Measurements from ENCODE around the gene TUSC2.

DNA sequence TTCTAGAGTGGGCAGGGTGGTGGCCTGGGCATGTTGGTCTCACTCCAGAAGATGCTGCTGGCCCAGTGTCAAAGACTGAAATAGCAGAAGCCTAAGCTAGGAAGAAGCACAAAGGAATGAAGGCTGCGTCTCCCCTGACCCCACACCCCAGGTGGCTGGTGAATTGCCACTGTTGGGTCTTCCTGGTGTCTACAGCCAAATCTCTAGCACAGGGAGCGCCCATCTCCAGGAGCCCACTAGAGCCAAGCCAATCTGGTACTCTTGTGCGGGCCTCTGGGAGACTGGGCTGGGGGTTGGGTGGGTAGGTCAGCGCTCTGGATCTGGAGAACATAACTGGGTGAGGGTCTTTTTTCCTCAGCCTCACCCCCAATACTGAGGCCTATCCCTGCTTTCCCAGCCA, 894 bp downstream of the TUSC2 start:
- TF ChIP-seq, protein P1, sequence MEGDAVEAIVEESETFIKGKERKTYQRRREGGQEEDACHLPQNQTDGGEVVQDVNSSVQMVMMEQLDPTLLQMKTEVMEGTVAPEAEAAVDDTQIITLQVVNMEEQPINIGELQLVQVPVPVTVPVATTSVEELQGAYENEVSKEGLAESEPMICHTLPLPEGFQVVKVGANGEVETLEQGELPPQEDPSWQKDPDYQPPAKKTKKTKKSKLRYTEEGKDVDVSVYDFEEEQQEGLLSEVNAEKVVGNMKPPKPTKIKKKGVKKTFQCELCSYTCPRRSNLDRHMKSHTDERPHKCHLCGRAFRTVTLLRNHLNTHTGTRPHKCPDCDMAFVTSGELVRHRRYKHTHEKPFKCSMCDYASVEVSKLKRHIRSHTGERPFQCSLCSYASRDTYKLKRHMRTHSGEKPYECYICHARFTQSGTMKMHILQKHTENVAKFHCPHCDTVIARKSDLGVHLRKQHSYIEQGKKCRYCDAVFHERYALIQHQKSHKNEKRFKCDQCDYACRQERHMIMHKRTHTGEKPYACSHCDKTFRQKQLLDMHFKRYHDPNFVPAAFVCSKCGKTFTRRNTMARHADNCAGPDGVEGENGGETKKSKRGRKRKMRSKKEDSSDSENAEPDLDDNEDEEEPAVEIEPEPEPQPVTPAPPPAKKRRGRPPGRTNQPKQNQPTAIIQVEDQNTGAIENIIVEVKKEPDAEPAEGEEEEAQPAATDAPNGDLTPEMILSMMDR (conservative IDR thresholded peaks at IDR 0.05; ENCODE audit: low read depth, low read length) = no peak
- TF ChIP-seq EZH2 (IDR thresholded peaks at IDR 0.05; ENCODE audit: borderline replicate concordance, low read depth, low read length, poor library complexity, severe bottlenecking) = no peak
